RWPE1 (cell line): ENCODE data around the gene GALNT2.
A peak's percentile ranks its signal among the peaks of the same experiment; 100 is the strongest.

Experiments
- CTCF ChIA-PET: fragments of 350-600 bp; sonication (Branson Sonifier 250); formaldehyde crosslinking; extraction: SDS; loops from one replicate; lab custom pipeline; 2021; lab: Yijun Ruan, JAX
- POLR2A ChIA-PET: fragments of 400-600 bp; formaldehyde crosslinking; extraction: SDS; loops from one replicate; lab custom pipeline; 2020; ENCODE audit warnings: antibody characterized with exemption; ENCODE audit not compliant: low non-redundant PET; lab: Yijun Ruan, JAX
- DNase-seq: peaks from one replicate; pipeline ENCODE4 v3.0.0; 2012; ENCODE audit warnings: low spot score
- H3K27ac ChIP-seq: fragments of 450-650 bp; 2 replicates; pipeline ENCODE4 v1.5.1; 2017
- TF ChIP-seq, protein P1 (sequence below): fragments of 450-650 bp; conservative IDR thresholded peaks from 2 replicates; pipeline ENCODE4 v1.5.1; 2017; ENCODE audit warnings: low read depth, mild to moderate bottlenecking

The GALNT2 gene

DNA sequence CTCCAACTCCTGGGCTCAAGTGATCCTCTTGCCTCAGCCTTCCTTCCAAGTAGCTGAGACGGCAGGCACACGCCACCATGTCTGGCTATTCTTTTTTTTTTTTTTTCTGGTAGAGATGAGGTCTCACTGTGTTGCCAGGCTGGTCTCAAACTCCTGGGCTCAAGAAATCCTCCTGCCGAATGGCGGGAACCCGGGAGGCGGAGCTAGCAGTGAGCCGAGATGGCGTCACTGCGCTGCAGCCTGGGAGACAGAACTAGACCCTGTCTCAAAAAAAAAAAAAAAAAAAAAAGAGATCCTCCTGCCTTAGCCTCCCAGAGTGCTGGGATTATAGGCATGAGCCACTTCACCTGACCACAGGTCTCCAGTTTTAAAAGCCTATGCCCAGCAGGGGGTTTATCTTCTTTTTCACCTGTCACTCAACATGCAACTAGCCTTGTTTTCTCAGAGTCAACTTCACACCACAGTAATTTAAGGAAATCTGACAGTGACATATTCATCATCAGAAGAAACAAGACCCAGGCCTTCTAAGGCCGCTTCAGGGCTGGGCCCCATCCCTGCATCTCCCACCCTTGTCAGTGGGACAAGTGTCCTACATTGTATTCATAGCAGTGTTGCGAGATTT lies 38.3 kb upstream of the GALNT2 start:
- no peak for DNase-seq
- TF ChIP-seq, protein P1, sequence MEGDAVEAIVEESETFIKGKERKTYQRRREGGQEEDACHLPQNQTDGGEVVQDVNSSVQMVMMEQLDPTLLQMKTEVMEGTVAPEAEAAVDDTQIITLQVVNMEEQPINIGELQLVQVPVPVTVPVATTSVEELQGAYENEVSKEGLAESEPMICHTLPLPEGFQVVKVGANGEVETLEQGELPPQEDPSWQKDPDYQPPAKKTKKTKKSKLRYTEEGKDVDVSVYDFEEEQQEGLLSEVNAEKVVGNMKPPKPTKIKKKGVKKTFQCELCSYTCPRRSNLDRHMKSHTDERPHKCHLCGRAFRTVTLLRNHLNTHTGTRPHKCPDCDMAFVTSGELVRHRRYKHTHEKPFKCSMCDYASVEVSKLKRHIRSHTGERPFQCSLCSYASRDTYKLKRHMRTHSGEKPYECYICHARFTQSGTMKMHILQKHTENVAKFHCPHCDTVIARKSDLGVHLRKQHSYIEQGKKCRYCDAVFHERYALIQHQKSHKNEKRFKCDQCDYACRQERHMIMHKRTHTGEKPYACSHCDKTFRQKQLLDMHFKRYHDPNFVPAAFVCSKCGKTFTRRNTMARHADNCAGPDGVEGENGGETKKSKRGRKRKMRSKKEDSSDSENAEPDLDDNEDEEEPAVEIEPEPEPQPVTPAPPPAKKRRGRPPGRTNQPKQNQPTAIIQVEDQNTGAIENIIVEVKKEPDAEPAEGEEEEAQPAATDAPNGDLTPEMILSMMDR: no peak
- H3K27ac ChIP-seq: no peak overlapping the region
- ChIA-PET POLR2A (no interaction called here), CTCF (interaction anchor here (0.6 kb wide), 2 partner anchors 14 to 328 kb away, joined by 3 to 6 read pairs; no protein-coding TSS in a partner anchor)

DNA sequence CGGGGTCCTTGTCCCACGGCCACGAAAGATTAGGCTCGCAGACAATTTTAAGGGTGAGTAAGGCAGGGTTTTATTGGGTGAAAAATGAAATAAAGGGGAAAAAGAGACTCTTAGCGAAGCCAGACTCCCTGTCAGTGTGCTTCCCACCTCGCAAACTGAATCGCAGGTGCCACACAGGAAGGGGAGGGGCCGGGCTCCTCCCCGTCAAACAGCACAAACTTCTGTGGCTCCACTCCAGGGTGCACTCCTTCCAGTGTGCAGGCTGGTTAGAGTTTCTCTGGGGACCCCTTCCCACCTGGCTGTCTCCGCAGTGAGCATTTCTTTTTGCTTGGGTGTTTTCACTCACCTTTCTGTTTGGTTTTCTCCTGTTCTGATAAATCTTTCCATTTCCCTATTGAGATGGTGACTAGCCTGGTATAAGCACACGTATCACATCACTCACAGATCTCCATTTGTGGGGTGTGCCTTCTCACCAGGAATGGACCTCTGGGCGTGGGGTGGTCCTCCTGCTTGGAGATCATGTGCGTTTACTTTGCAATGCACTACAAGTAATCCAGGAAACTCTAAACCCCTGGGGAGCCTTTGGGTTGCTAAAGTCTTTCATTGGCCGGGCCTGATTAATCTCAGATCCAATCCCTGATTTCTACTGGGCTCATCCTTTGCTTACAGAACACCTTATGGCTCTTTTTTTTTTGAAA lies 37.6 kb upstream of the GALNT2 start:
- H3K27ac ChIP-seq: no peak overlapping the region
- POLR2A ChIA-PET: no interaction called here
- no peak for DNase-seq

DNA sequence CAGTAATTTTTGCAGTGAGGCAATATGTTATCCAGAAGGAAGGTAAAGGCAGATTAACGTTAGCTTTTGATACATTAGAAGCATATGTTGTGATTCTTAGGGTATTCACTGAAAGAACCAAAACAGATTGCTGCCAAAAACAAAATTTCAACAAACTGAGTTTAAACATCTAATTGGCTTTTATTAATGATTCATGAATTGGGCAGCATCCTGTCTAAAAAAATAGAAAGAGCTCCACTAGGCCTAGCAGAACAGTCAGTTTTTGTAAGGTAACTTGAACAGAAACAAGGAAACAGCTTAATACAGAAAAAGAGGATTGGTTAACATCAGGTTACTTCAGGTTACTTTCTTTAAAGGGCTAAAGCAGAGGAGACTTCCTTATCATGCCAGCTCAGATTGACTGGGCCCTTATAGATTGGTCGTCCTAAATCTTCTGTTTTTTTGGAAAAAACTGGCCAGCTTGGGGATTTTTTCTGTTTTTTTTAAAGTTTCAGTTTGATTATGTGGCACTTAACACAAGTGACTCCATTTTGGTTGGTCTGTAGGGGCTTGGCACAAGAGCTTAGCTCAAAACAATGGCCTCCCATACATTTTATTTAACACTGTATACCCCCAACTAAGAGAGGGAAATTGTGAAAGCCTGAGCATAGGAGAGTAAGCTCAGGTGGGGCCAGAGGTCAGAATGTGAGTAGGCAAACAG lies 36.8 kb upstream of the GALNT2 start:
- ChIA-PET CTCF (interaction anchor here (0.6 kb wide), 1 partner anchor 28 kb away, joined by 3 read pairs; no protein-coding TSS in a partner anchor), POLR2A (no interaction called here)
- DNase-seq: no peak
- H3K27ac ChIP-seq: no peak overlapping the region
- TF ChIP-seq, protein P1: no peak

More for the DNA sequence above, 37.6 kb upstream of the GALNT2 start:
- CTCF ChIA-PET: no interaction called here
- TF ChIP-seq, protein P1: no peak

DNA sequence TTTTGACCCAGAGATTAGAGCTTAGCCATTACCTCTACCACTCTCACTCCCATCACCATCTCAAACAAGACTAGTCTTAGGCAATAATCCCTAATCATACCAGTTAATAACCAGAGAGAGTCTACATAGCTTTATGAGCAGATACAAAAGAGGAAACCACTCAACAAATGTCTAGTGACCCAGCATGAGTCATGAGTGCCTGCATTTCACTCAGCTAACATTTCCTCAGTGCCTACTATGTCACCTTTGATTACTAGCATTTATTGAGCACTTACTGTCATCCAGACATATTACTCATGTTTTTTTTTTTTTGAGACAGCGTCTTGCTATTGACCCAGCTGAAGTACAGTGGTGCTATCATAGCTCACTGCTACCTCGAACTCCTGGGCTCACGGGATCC lies 35.9 kb upstream of the GALNT2 start:
- TF ChIP-seq, protein P1: no peak
- ChIA-PET CTCF (no interaction called here), POLR2A (no interaction called here)
- peak; percentile 17 for DNase-seq
- H3K27ac ChIP-seq: no peak overlapping the region

DNA sequence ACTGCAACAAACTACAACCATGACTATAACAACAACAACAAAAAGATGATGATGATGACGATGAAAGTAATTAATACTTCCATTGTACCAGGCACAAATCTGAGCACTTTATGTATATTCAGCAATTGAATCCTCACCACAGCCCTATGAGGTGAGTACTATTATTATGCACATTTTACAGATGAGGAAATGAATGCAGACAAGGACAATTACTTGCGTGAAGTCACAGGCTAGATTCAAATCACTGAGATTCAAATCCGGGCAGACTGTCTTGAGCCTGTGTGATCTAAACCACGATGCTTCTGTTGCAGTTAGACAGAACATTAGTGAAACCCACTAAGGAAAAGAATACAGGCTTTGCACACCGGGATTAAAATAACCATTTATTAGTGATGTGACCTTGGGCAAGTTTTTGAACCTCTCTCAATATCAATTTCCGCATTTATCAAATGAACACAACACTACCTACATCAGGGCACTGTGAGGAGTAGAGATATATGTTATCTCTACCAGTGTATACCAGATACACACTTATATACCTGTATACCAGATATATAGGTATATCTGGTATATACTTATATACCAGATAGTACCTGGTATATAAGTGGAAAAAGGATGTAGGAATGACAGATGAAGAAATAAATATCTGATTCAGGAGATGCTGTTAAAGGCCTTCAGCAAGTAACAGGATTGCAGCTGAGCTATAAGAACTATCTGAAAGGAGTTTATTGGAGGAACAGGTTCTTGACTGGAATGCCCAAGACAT lies 34.3 kb upstream of the GALNT2 start:
- TF ChIP-seq, protein P1: no peak
- H3K27ac ChIP-seq: no peak overlapping the region
- no peak for DNase-seq
- ChIA-PET CTCF (no interaction called here), POLR2A (no interaction called here)

DNA sequence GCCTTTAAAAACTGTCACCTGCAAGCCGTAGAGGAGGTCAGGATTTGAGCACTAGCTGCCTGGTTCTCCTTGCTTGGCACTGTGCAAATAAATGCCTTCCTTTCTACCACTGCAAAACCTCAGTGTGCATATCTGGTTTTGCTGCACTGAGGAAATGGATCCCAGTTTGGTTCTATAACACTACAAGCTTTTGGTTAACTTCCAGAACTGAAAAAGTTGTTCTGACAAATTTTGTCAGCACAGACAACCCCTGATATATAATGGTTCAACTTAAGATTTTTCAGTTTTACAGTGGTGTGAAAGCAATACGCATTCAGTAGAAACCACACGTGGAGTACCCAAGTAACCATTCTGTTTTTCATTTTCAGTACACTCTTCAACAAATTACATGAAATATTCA lies 29.8 kb upstream of the GALNT2 start:
- no peak for DNase-seq
- CTCF ChIA-PET: no interaction called here
- POLR2A ChIA-PET: no interaction called here
- no peak overlapping the region for H3K27ac ChIP-seq
- TF ChIP-seq, protein P1: no peak
